Cardiac fibroblast (primary cell): ENCODE data around the gene KRT82.
"Not testable (repeated sequence)": the region's sequence is repeated elsewhere in the genome, so short reads cannot be mapped to it uniquely, and the experiment has no call there.

Experiments used
- DNase-seq, 2 donors: peaks; one replicate each; pipeline versions ENCODE4 v3.0.0 to v3.0.0-alpha.2; 2010; ENCODE audit warnings: low read depth in 2 of 2
- H3K4me3 ChIP-seq, 2 donors: replicated peaks in 1 of 2; 1 replicate in 1 of 2; 2 replicates in 1 of 2; pipeline ENCODE4 v1.5.1; 2011; ENCODE audit warnings: low read depth in 2 of 2, low read length in 2 of 2, mild to moderate bottlenecking in 2 of 2, moderate library complexity in 1 of 2
- TF ChIP-seq, protein P1 (sequence below): IDR thresholded peaks from one replicate; pipeline ENCODE4 v1.5.1; 2011; ENCODE audit warnings: low read depth, mild to moderate bottlenecking, low read length, inconsistent platforms

The KRT82 gene

GRCh38 chr12:52347016-52347415 is 59.1 kb downstream of the KRT82 start:
- TF ChIP-seq, protein P1, sequence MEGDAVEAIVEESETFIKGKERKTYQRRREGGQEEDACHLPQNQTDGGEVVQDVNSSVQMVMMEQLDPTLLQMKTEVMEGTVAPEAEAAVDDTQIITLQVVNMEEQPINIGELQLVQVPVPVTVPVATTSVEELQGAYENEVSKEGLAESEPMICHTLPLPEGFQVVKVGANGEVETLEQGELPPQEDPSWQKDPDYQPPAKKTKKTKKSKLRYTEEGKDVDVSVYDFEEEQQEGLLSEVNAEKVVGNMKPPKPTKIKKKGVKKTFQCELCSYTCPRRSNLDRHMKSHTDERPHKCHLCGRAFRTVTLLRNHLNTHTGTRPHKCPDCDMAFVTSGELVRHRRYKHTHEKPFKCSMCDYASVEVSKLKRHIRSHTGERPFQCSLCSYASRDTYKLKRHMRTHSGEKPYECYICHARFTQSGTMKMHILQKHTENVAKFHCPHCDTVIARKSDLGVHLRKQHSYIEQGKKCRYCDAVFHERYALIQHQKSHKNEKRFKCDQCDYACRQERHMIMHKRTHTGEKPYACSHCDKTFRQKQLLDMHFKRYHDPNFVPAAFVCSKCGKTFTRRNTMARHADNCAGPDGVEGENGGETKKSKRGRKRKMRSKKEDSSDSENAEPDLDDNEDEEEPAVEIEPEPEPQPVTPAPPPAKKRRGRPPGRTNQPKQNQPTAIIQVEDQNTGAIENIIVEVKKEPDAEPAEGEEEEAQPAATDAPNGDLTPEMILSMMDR, result no peak
- H3K4me3 ChIP-seq, result no peak overlapping the region
- no peak for DNase-seq

- no peak overlapping the region for H3K4me3 ChIP-seq
- TF ChIP-seq, protein P1, result no peak
- no peak for DNase-seq
These were observed 59.5 kb downstream of the KRT82 start for GRCh38 chr12:52346593-52346992.

- not testable (repeated sequence) for DNase-seq, H3K4me3 ChIP-seq
These were observed 61.1 kb downstream of the KRT82 start for GRCh38 chr12:52345041-52345440.

DNA sequence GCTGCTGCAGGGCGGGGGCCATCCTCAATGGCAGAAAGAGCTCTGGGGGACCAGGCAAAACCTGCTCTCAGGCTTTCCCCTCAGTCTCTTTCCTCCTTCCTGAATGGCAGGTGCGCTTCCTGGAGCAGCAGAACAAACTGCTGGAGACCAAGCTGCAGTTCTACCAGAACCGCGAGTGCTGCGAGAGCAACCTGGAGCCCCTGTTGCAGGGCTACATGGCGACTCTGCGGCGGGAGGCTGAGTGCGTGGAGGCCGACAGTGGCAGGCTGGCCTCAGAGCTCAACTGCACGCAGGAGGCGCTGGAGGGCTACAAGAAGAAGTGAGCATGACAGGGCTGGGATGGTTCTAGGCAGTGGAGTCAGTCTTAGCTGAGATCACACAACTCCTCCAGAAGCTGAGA is 62.0 kb downstream of the KRT82 start:
- no peak overlapping the region for H3K4me3 ChIP-seq
- TF ChIP-seq, protein P1, result no peak
- no peak for DNase-seq
